ENCODE measurements around the gene CCDC174. TPM values are rescaled to one million over a fixed set of nuclear protein-coding genes. Genes with fewer than 3 reads are reported as not detected.

CCDC174 gene
- total and polyA plus RNA-seq, 7 donors = 10.6 to 24.1 (median 13.5) TPM

GRCh38 chr3:14609941-14610340 lies 41.6 kb upstream of the CCDC174 start:
- no peaks in the 10 kb centered on the region for H3K9me3 ChIP-seq
- DNase-seq = no peak
- ATAC-seq = no peak
- no peak for TF ChIP-seq CTCF (IDR thresholded peaks at IDR 0.05)
- no peaks in the 10 kb centered on the region for H3K36me3 ChIP-seq (ENCODE audit: insufficient read depth in 1 of 2, low read depth in 1 of 2)
- no peak overlapping the region for H3K4me3 ChIP-seq
- no peaks in the 10 kb centered on the region for H3K4me1 ChIP-seq
- H3K27me3 ChIP-seq (ENCODE audit: insufficient read depth in 3 of 3, low read length in 2 of 3) = no peaks in the 10 kb centered on the region
- intact Hi-C loops (cut with DNase I) = loop anchor here in 1 of 2 donors (5.0 kb wide), 1 partner anchor 103 kb away; no protein-coding TSS in a partner anchor
- no peak overlapping the region for H3K27ac ChIP-seq

DNA sequence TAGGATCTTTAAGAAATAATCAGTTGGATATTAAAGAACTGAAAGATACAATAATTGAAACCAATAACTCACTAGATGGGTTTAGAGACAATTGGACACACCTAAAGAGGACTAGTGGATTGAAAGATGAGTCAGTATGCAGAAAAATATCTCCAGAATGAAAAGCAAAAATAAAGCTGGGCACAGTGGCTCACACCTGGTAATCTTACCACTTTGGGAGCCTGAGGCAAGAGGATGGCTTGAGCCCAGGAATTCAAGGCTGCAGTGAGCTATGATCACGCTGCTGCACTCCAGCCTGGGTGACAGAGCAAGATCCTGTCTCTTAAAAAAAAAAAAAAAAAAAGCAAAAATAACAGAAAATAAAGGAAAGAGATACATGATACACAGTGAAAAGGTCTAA lies 37.4 kb upstream of the CCDC174 start:
- no peaks in the 10 kb centered on the region for H3K36me3 ChIP-seq (ENCODE audit: insufficient read depth in 1 of 2, low read depth in 1 of 2)
- H3K4me3 ChIP-seq = no peak overlapping the region
- no peaks in the 10 kb centered on the region for H3K4me1 ChIP-seq
- no peaks in the 10 kb centered on the region for H3K9me3 ChIP-seq
- H3K27me3 ChIP-seq (ENCODE audit: insufficient read depth in 3 of 3, low read length in 2 of 3) = no peaks in the 10 kb centered on the region
- 72 to 80% (median 73%) methylated on average over 1 of the region's 1 CpG for WGBS, 3 donors
- H3K27ac ChIP-seq = no peak overlapping the region
- no peak for DNase-seq
- intact Hi-C loops (cut with DNase I) = no loop called here
- peak in 3 of 4 donors; percentile 44 to 84 (median 62) for ATAC-seq
- TF ChIP-seq CTCF (IDR thresholded peaks at IDR 0.05) = no peak

- intact Hi-C loops (cut with DNase I) = no loop called here
- Histone ChIP-seq H3K4me1 (no peaks in the 10 kb centered on the region), H3K27me3 (ENCODE audit: insufficient read depth in 3 of 3, low read length in 2 of 3) (no peaks in the 10 kb centered on the region), H3K4me3 (no peak overlapping the region), H3K27ac (no peak overlapping the region), H3K36me3 (ENCODE audit: insufficient read depth in 1 of 2, low read depth in 1 of 2) (no peaks in the 10 kb centered on the region), H3K9me3 (no peaks in the 10 kb centered on the region)
- ATAC-seq = no peak
- no peak for TF ChIP-seq CTCF (IDR thresholded peaks at IDR 0.05)
- no peak for DNase-seq
Observed at GRCh38 chr3:14614862-14615261, 36.7 kb upstream of the CCDC174 start.

GRCh38 chr3:14616606-14617507 lies 34.7 kb upstream of the CCDC174 start:
- TF ChIP-seq CTCF (IDR thresholded peaks at IDR 0.05) = no peak
- no peaks in the 10 kb centered on the region for H3K36me3 ChIP-seq (ENCODE audit: insufficient read depth in 1 of 2, low read depth in 1 of 2)
- H3K9me3 ChIP-seq = no peaks in the 10 kb centered on the region
- DNase-seq (no peak), ATAC-seq (no peak)
- H3K4me3 ChIP-seq = no peak overlapping the region
- 82 to 87% (median 85%) methylated on average over 10 of the region's 10 CpGs for WGBS, 3 donors
- no peaks in the 10 kb centered on the region for H3K4me1 ChIP-seq
- H3K27ac ChIP-seq = no peak overlapping the region
- H3K27me3 ChIP-seq (ENCODE audit: insufficient read depth in 3 of 3, low read length in 2 of 3) = no peaks in the 10 kb centered on the region
- intact Hi-C loops (cut with DNase I) = no loop called here
